Osteoblast (primary cell): ENCODE data around the gene FAM13A. TPM values are rescaled to one million over a fixed set of nuclear protein-coding genes. Genes with fewer than 3 reads are reported as not detected.
A peak's percentile ranks its signal among the peaks of the same experiment; 100 is the strongest.

Source experiments
- DNase-seq: peaks from one replicate; pipeline ENCODE4 v3.0.0; 2011; ENCODE audit warnings: low spot score, mixed read lengths; ENCODE audit not compliant: insufficient read length; ENCODE audit errors: missing footprints
- H2AFZ ChIP-seq: 2 replicates; pipeline ENCODE4 v1.6.0; 2011; ENCODE audit warnings: mild to moderate bottlenecking, low read length
- H3K27ac ChIP-seq: 2 replicates; pipeline ENCODE4 v1.5.1; 2011; ENCODE audit warnings: mild to moderate bottlenecking, low read depth, low read length, moderate library complexity
- H3K27me3 ChIP-seq: 2 replicates; pipeline ENCODE4 v1.6.0; 2012; ENCODE audit warnings: mild to moderate bottlenecking, control low read depth, inconsistent platforms, low read length, moderate library complexity; ENCODE audit not compliant: insufficient read depth
- H3K36me3 ChIP-seq: 2 replicates; pipeline ENCODE4 v1.5.1; 2011; ENCODE audit warnings: mild to moderate bottlenecking, low read length, control low read depth, moderate library complexity; ENCODE audit not compliant: insufficient read depth
- H3K4me1 ChIP-seq: 2 replicates; pipeline ENCODE4 v1.5.1; 2011; ENCODE audit warnings: mild to moderate bottlenecking, low read length, control low read depth, moderate library complexity; ENCODE audit not compliant: insufficient read depth
- H3K4me2 ChIP-seq: 2 replicates; pipeline ENCODE4 v1.6.0; 2011; ENCODE audit warnings: mild to moderate bottlenecking, low read length; ENCODE audit not compliant: insufficient read depth
- H3K4me3 ChIP-seq: fragments of 200-600 bp; sonication (generic); 3 replicates; pipeline ENCODE4 v1.5.1; 2012; ENCODE audit warnings: mild to moderate bottlenecking, low read length, inconsistent platforms; ENCODE audit not compliant: insufficient read depth
- H3K79me2 ChIP-seq: 2 replicates; pipeline ENCODE4 v1.6.0; 2012; ENCODE audit warnings: mild to moderate bottlenecking, low read length, control low read depth, inconsistent platforms; ENCODE audit not compliant: insufficient read depth
- H3K9me3 ChIP-seq: 2 replicates; pipeline ENCODE4 v1.5.1; 2011; ENCODE audit warnings: low read depth, low read length, control low read depth
- H4K20me1 ChIP-seq: 2 replicates; pipeline ENCODE4 v1.6.0; 2012; ENCODE audit warnings: mild to moderate bottlenecking, low read length, control low read depth; ENCODE audit not compliant: insufficient read depth
- small RNA-seq: library from RNA; depleted of rRNA; stranded (forward); fragments of <200 nt; gene quantifications from one replicate; pipeline ENCODE3, GENCODE V24; 2012
- total RNA-seq: library from RNA; depleted of rRNA; stranded (reverse); fragments of >200 nt; gene quantifications from 2 replicates; pipeline ENCODE4 v1.2.3, GENCODE V29; 2012
- TF ChIP-seq, protein P1 (sequence below): IDR thresholded peaks from 2 replicates; pipeline ENCODE4 v1.5.1; 2011; ENCODE audit warnings: mild to moderate bottlenecking, low read depth, low read length, moderate library complexity; ENCODE audit errors: extremely low read depth

The FAM13A gene
- total RNA-seq, 1 donor, result 18.8 TPM

DNA sequence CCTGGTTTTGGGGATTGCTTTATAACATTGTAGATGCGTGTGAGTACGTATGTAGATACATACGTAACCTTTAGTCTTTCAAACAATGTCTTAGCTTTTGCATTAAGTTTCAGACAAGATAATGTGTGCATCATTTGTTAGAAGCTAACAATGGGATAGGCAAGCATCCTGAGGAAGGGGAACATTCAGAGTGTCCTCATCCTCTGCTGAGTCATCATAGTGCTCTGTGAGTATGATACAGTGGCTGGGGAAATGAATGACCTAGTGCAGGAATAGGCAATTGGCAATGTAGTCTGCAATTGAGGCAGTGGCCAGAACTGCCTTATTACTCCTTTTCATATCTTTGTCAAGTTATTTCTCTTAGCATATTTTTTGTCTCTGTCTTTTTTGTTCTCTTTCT lies 366.6 kb downstream of the FAM13A start:
- no peaks in the 10 kb centered on the region for H3K9me3 ChIP-seq
- peak; percentile 53 for DNase-seq
- H3K27ac ChIP-seq, result no peak overlapping the region

DNA sequence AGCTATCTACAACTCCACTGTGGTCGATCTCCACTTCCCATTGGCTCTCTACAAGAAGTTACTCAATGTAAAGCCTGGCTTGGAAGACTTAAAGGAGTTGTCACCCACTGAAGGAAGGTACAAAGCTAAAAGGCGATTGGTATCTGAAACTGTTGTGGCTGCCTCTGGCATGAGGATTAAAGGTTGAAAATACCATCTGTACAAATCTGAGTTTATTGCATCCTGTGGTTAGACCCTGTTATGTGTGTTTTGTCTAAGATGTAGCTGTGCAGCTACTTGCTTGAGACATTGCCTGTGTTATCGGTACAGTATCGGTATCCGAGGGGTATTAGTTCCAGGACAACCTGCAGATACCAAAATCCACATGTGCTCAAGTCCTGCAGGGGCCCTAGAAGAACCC lies 375.8 kb downstream of the FAM13A start:
- no peak overlapping the region for H3K4me2 ChIP-seq
- no peaks in the 10 kb centered on the region for H3K9me3 ChIP-seq
- H4K20me1 ChIP-seq, result no peaks in the 10 kb centered on the region
- H2AFZ ChIP-seq, result no peak overlapping the region
- DNase-seq, result no peak
- no peak overlapping the region for H3K4me3 ChIP-seq
- TF ChIP-seq, protein P1, sequence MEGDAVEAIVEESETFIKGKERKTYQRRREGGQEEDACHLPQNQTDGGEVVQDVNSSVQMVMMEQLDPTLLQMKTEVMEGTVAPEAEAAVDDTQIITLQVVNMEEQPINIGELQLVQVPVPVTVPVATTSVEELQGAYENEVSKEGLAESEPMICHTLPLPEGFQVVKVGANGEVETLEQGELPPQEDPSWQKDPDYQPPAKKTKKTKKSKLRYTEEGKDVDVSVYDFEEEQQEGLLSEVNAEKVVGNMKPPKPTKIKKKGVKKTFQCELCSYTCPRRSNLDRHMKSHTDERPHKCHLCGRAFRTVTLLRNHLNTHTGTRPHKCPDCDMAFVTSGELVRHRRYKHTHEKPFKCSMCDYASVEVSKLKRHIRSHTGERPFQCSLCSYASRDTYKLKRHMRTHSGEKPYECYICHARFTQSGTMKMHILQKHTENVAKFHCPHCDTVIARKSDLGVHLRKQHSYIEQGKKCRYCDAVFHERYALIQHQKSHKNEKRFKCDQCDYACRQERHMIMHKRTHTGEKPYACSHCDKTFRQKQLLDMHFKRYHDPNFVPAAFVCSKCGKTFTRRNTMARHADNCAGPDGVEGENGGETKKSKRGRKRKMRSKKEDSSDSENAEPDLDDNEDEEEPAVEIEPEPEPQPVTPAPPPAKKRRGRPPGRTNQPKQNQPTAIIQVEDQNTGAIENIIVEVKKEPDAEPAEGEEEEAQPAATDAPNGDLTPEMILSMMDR, result no peak
- H3K36me3 ChIP-seq, result peaks cover 12% of the 10 kb centered on the region
- no peaks in the 10 kb centered on the region for H3K4me1 ChIP-seq
- no peak overlapping the region for H3K27ac ChIP-seq
- H3K79me2 ChIP-seq, result no peaks in the 10 kb centered on the region
- H3K27me3 ChIP-seq, result no peaks in the 10 kb centered on the region

More for the DNA sequence above, 366.6 kb downstream of the FAM13A start:
- Histone ChIP-seq H3K4me2 (no peak overlapping the region), H4K20me1 (no peaks in the 10 kb centered on the region), H3K79me2 (no peaks in the 10 kb centered on the region), H3K27me3 (no peaks in the 10 kb centered on the region), H2AFZ (no peak overlapping the region), H3K4me3 (no peak overlapping the region), H3K36me3 (no peaks in the 10 kb centered on the region), H3K4me1 (peaks cover 5% of the 10 kb centered on the region)
- TF ChIP-seq, protein P1, result no peak

Small RNA genes within 50 kb of the gene (small RNA-seq; reads per million reads assigned to genes)
- gene RF02115 (not detected), gene RNU6-33P (1.6 reads per million, percentile 54 among the genes with 10 or more reads in this experiment)

Other genes with a start within 250 kb of the FAM13A start
- 18.1 and 18.6 TPM in 2 replicates for gene TIGD2, start 54.3 kb upstream of the FAM13A start, total RNA-seq